GM08714 (cell line): Measurements from ENCODE around the gene GABRB2.
"Not testable (repeated sequence)": the region's sequence is repeated elsewhere in the genome, so short reads cannot be mapped to it uniquely, and the experiment has no call there.

Source experiments
- H3K4me3 ChIP-seq: fragments of 200-500 bp; sonication (Bioruptor generic); 2 replicates; pipeline ENCODE4 v1.5.1; 2014; ENCODE audit warnings: mild to moderate bottlenecking, low read length, inconsistent platforms
- ZNF274 ChIP-seq: IDR thresholded peaks from 2 replicates; pipeline ENCODE4 v1.6.1; 2012; ENCODE audit warnings: mild to moderate bottlenecking, low read depth, low read length

The GABRB2 gene

DNA sequence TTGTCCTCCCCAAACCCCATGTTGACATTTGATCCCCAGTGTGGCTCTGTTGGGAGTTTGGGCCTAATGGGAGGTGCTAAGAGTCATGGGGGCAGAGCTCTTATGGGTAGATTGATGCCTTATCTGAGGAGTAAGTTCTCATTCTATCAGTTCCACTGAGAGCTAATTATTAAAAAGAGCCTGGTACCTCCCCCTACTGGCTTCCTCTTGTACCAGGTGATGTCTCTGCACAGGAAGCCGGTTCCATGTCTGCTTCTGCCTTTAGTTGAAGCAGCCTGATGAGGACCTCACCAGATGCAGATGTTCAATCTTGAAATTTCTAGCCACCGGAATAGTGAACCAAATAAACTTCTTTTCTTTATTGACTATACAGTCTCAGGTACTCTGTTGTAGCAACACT, 10.8 kb downstream of the GABRB2 start:
- no peak overlapping the region for H3K4me3 ChIP-seq
- TF ChIP-seq ZNF274, result no peak

DNA sequence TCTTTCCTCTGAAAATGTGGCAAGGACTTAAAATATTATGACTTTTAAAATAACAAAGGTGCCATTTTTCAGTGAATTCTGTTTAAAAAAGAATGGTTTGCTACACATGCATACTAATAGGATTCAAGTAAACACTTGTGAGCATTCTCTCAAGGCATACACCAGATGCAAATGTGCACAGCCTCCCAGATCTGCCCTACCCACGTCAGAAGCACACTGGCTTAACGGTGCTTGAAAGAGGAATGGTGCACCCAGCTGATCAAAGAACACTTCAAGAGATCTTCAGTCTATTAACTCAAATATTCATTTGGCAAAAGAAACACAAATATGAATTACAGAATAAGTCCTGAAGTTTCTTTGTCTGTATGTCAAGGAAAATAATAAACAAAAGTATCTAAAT, 15.8 kb downstream of the GABRB2 start:
- no peak overlapping the region for H3K4me3 ChIP-seq
- no peak for TF ChIP-seq ZNF274

- no peak overlapping the region for H3K4me3 ChIP-seq
- no peak for TF ChIP-seq ZNF274
These were observed 32.6 kb downstream of the GABRB2 start for GRCh38 chr5:161513942-161514341.

GRCh38 chr5:161507591-161507990, 38.9 kb downstream of the GABRB2 start:
- TF ChIP-seq ZNF274, result no peak

GRCh38 chr5:161505160-161505559, 41.4 kb downstream of the GABRB2 start:
- H3K4me3 ChIP-seq, result not testable (repeated sequence)

More at GRCh38 chr5:161507591-161507990, 38.9 kb downstream of the GABRB2 start:
- no peak overlapping the region for H3K4me3 ChIP-seq

- TF ChIP-seq ZNF274, result no peak
- H3K4me3 ChIP-seq, result no peak overlapping the region
These were observed 48.0 kb downstream of the GABRB2 start for GRCh38 chr5:161498531-161498930.

GRCh38 chr5:161483721-161484120, 62.8 kb downstream of the GABRB2 start:
- TF ChIP-seq ZNF274, result no peak
- no peak overlapping the region for H3K4me3 ChIP-seq

DNA sequence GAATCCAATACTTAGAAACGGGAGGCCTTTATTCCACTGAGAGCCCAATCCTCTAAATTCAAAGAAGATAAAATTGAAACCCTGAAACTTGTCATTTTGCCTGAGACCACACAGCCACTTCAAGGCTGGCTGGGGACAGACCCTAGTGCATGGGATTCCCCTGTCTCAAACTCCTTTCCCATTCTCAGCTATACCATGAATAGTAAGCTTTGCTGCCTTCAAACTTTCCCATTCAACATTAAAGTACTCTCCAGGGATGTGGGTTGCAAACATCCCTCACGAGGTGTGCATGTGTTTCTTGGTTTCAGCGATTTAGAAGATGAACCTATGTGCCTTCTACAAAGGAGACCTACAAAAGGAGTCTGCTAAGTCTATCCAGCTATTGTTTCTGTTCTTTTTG, 64.6 kb downstream of the GABRB2 start:
- no peak for TF ChIP-seq ZNF274

DNA sequence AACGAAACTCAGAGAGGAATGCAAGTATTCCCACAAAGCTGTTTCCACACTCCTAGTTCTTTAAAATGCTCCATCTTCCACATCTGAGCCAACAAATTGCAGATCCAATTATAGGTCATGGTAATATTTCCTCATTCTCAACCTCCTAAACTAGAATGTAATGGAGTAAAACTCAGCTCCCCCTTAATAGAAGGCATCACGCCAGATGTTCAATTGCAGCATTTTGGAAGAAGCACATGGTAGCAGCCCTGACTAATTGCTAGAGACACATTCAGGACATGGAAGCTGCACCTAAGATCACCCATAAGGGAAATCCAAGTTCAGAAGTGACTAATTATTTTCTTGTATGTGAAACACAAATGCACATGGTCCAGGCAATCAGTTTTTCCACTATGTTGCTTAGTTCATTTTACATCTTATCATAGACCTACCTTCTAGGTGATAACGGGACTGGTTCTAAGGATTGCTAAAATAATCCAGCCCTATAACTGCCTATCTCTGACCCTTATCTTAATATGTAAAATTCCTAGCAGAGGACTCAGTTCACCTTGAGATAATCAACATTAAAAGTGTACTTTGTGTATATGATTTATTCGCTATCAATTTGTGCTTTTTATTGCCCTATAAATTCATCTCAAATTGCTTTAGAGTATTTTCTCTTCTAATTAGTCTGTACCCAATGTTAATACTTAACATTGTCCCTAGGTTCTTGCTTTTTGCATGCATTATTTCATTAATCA, 75.1 kb downstream of the GABRB2 start:
- TF ChIP-seq ZNF274, result no peak

More for the DNA sequence above, 64.6 kb downstream of the GABRB2 start:
- H3K4me3 ChIP-seq, result no peak overlapping the region

DNA sequence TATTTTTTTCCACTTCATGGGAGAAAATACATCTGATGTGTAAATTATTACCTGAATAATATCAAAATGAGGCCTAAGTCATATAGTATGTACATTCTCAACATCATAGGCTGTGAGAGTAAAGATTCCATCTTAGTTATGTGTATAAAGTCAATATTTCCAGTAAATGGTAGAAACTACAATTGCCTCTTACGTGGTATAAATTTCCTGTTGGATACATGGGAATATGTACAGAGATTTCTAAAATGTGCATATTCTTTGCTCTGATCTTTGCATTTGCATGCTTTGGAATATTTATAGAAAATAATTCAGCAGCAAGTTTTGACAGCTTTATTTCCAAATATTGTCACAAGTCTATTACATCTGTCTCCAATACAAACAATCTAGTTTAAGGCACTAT, 78.8 kb downstream of the GABRB2 start:
- TF ChIP-seq ZNF274, result no peak
- no peak overlapping the region for H3K4me3 ChIP-seq

More for the DNA sequence above, 75.1 kb downstream of the GABRB2 start:
- H3K4me3 ChIP-seq, result no peak overlapping the region

DNA sequence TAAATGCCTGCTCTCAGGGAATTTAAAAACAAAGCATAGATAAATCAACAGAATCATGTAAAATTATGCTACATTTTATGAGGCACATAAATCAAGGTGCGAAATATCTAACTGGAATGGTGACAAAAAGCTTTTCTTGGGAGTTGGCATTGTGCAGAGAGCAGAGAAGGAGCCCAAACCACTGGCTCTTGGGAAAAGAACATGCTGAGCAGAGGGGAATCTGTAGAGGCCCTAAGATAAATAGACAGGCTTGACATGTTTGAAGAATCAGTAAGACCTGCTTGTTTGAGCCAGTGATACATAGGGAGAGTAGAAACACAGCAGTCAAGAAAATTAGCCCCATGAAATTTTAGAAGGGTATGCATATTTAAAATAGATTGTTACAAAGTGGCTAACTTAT, 85.8 kb downstream of the GABRB2 start:
- no peak overlapping the region for H3K4me3 ChIP-seq
- no peak for TF ChIP-seq ZNF274

DNA sequence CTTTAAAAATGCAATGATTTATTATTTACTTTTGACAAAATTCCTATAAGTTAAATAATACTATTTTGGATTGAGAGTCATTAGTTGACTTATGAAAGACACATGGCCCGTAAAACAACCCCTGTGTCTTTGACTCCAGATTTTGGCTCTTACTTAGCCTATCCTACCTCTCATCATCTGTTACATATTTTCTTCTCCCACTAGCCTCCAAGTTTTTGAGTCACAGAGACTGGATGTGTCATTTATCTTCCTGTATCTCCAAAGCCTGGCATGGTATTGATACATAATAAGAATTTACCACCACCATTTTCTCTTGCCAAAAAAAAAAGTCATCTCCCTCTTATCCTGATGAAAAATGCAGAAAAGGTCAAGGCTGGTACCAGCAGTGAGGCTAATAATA, 99.9 kb downstream of the GABRB2 start:
- TF ChIP-seq ZNF274, result no peak
- no peak overlapping the region for H3K4me3 ChIP-seq

- no peak overlapping the region for H3K4me3 ChIP-seq
- no peak for TF ChIP-seq ZNF274
These were observed 104.1 kb downstream of the GABRB2 start for GRCh38 chr5:161442471-161442870.

DNA sequence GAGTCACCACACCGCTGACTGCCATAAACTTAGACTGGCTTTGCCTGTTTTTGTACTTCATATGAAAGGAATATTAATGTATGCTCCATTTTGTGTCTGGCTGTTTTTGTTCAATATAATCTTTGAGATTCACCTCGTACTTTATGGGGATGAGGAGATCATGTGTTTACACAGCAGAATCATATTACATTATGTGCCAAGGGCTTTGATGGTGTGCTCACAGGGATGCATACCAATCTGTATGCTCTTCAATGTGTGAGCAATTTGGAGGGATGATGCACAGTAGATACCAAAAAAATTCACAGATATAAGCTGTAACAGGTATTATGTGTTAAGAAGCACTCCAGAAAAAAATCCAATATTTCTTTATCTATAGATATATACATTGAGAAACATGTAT, 113.7 kb downstream of the GABRB2 start:
- no peak overlapping the region for H3K4me3 ChIP-seq
- TF ChIP-seq ZNF274, result no peak

DNA sequence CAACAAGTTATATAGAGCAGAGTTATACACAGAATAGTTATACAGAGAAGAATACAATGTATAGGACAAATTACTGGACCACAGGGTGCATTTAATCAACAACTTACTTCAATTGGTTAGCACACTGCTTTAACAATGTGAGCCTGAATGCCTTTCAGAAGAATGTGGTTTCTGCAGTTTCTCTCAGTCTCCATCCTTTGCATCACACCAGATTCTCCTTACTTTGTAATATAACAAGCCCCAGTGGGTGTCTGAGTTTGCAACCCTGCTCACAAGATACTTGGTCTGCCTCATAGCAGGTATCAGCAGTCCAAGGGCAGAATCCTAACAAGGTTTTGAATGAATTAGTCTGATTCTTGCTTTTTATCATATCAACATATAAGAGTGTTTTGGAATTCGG, 114.6 kb downstream of the GABRB2 start:
- H3K4me3 ChIP-seq, result no peak overlapping the region
- TF ChIP-seq ZNF274, result no peak

- no peak for TF ChIP-seq ZNF274
- no peak overlapping the region for H3K4me3 ChIP-seq
These were observed 125.5 kb downstream of the GABRB2 start for GRCh38 chr5:161421067-161421466.
